ENCODE results near the gene OSBPL3.

- TF ChIP-seq CTCF (conservative IDR thresholded peaks at IDR 0.05 in 1 of 2, IDR thresholded peaks at IDR 0.05 in 1 of 2; ENCODE audit: extremely low read depth in 1 of 2, insufficient read depth in 1 of 2, low read depth in 1 of 2, low read length in 2 of 2): no peak
- no peak for TF ChIP-seq EZH2 (IDR thresholded peaks at IDR 0.05; ENCODE audit: borderline replicate concordance, low read length)
Observed at GRCh38 chr7:24920451-24921361, 59.3 kb downstream of the OSBPL3 start.

All from mammary epithelial cell (primary cell).